ENCODE data around the gene PIK3C3. TPM values are rescaled to one million over a fixed set of nuclear protein-coding genes. Genes with fewer than 3 reads are reported as not detected.

PIK3C3 gene
- total and polyA plus RNA-seq, 7 donors, result 19.1 to 39.7 (median 32.1) TPM

- ATAC-seq (no peak), DNase-seq (no peak)
- no peak for TF ChIP-seq CTCF (IDR thresholded peaks at IDR 0.05)
- peaks cover 2 to 12% (median 4%) of the 10 kb centered on the region in 3 donors for H3K27me3 ChIP-seq (ENCODE audit: insufficient read depth in 3 of 3, low read length in 2 of 3)
- intact Hi-C loops (cut with DNase I), result no loop called here
- H3K4me1 ChIP-seq, result no peaks in the 10 kb centered on the region
- 69 to 73% (median 70%) methylated on average over 6 of the region's 6 CpGs for WGBS, 3 donors
- no peak overlapping the region for H3K27ac ChIP-seq
- H3K36me3 ChIP-seq (ENCODE audit: insufficient read depth in 1 of 2, low read depth in 1 of 2), result no peaks in the 10 kb centered on the region
- no peak overlapping the region for H3K4me3 ChIP-seq
- H3K9me3 ChIP-seq, result no peaks in the 10 kb centered on the region
These were observed 14.4 kb upstream of the PIK3C3 start for GRCh38 chr18:41940506-41941215.

GRCh38 chr18:41942254-41942653 lies 12.8 kb upstream of the PIK3C3 start:
- no peak for TF ChIP-seq CTCF (IDR thresholded peaks at IDR 0.05)
- Histone ChIP-seq H3K27me3 (ENCODE audit: insufficient read depth in 3 of 3, low read length in 2 of 3) (peaks cover 2 to 13% (median 4%) of the 10 kb centered on the region in 3 donors), H3K4me1 (no peaks in the 10 kb centered on the region), H3K36me3 (ENCODE audit: insufficient read depth in 1 of 2, low read depth in 1 of 2) (no peaks in the 10 kb centered on the region), H3K4me3 (no peak overlapping the region), H3K9me3 (no peaks in the 10 kb centered on the region), H3K27ac (no peak overlapping the region)
- 65 to 77% (median 72%) methylated on average over 2 of the region's 2 CpGs for WGBS, 3 donors
- intact Hi-C loops (cut with DNase I), result no loop called here
- ATAC-seq, result no peak
- no peak for DNase-seq

GRCh38 chr18:41948544-41949110 lies 6.4 kb upstream of the PIK3C3 start:
- ATAC-seq, result no peak
- H3K36me3 ChIP-seq (ENCODE audit: insufficient read depth in 1 of 2, low read depth in 1 of 2), result no peaks in the 10 kb centered on the region
- no peaks in the 10 kb centered on the region for H3K4me1 ChIP-seq
- no peaks in the 10 kb centered on the region for H3K9me3 ChIP-seq
- peaks cover 2 to 16% (median 4%) of the 10 kb centered on the region in 3 donors for H3K27me3 ChIP-seq (ENCODE audit: insufficient read depth in 3 of 3, low read length in 2 of 3)
- 66 to 72% (median 68%) methylated on average over 3 of the region's 3 CpGs for WGBS, 3 donors
- intact Hi-C loops (cut with DNase I), result no loop called here
- DNase-seq, result no peak
- no peak for TF ChIP-seq CTCF (IDR thresholded peaks at IDR 0.05)
- H3K27ac ChIP-seq, result no peak overlapping the region
- no peak overlapping the region for H3K4me3 ChIP-seq

- no peak overlapping the region for H3K4me3 ChIP-seq
- H3K27me3 ChIP-seq (ENCODE audit: insufficient read depth in 3 of 3, low read length in 2 of 3), result peaks cover 2 to 13% (median 2%) of the 10 kb centered on the region in 3 donors
- WGBS, 3 donors, result 95 to 98% (median 97%) methylated on average over 2 of the region's 2 CpGs
- DNase-seq (no peak), ATAC-seq (no peak)
- H3K27ac ChIP-seq, result no peak overlapping the region
- intact Hi-C loops (cut with DNase I), result no loop called here
- no peak for TF ChIP-seq CTCF (IDR thresholded peaks at IDR 0.05)
- H3K36me3 ChIP-seq (ENCODE audit: insufficient read depth in 1 of 2, low read depth in 1 of 2), result no peaks in the 10 kb centered on the region
- no peaks in the 10 kb centered on the region for H3K4me1 ChIP-seq
- H3K9me3 ChIP-seq, result no peaks in the 10 kb centered on the region
These were observed 5.7 kb upstream of the PIK3C3 start for GRCh38 chr18:41949206-41949920.
